ENCODE data around the gene OR2A12.
A peak's percentile ranks its signal among the peaks of the same experiment; 100 is the strongest.
"Not testable (repeated sequence)": the region's sequence is repeated elsewhere in the genome, so short reads cannot be mapped to it uniquely, and the experiment has no call there.

OR2A12 gene

GRCh38 chr7:144118341-144118740 is 32.3 kb downstream of the OR2A12 start:
- no peak overlapping the region for H3K4me3 ChIP-seq (ENCODE audit: low read length)
- no peak overlapping the region for H3K9ac ChIP-seq (ENCODE audit: low read length)
- no peaks in the 10 kb centered on the region for H3K4me1 ChIP-seq (ENCODE audit: control insufficient read depth, insufficient read depth, low read length)
- no peaks in the 10 kb centered on the region for H3K9me3 ChIP-seq (ENCODE audit: control insufficient read depth, low read length)
- no peak for DNase-seq (ENCODE audit: low read depth)
- H3K36me3 ChIP-seq (ENCODE audit: control insufficient read depth, insufficient read depth, low read length, severe bottlenecking) = no peaks in the 10 kb centered on the region
- no peaks in the 10 kb centered on the region for H3K27me3 ChIP-seq (replicated peaks; ENCODE audit: control insufficient read depth, insufficient read depth, low read length)

GRCh38 chr7:144122876-144123275 is 36.8 kb downstream of the OR2A12 start, which contains the start of gene OR2A14:
Gene OR2A14 (plus strand): TSS chr7:144123176. CDS start chr7:144129113, 5,937 bp downstream.
- Histone ChIP-seq H3K9ac (ENCODE audit: low read length) (no peak within 1 kb of the TSS), H3K36me3 (ENCODE audit: control insufficient read depth, insufficient read depth, low read length, severe bottlenecking) (no peaks in the 10 kb centered on the region)

GRCh38 chr7:144127714-144128334 is 41.7 kb downstream of the OR2A12 start:
- peak; percentile 86 for DNase-seq (ENCODE audit: low read depth)
- no peaks in the 10 kb centered on the region for H3K4me1 ChIP-seq (ENCODE audit: control insufficient read depth, insufficient read depth, low read length)

More at GRCh38 chr7:144122876-144123275, 36.8 kb downstream of the OR2A12 start, which contains the start of gene OR2A14:
- no peak for DNase-seq (ENCODE audit: low read depth)
- no peaks in the 10 kb centered on the region for H3K4me1 ChIP-seq (ENCODE audit: control insufficient read depth, insufficient read depth, low read length)
- H3K4me3 ChIP-seq (ENCODE audit: low read length) = no peak within 1 kb of the TSS
- H3K27me3 ChIP-seq (replicated peaks; ENCODE audit: control insufficient read depth, insufficient read depth, low read length) = no peaks in the 10 kb centered on the region
- H3K9me3 ChIP-seq (ENCODE audit: control insufficient read depth, low read length) = no peaks in the 10 kb centered on the region

GRCh38 chr7:144129601-144130000 is 43.5 kb downstream of the OR2A12 start:
- H3K4me3 ChIP-seq (ENCODE audit: low read length); H3K4me1 ChIP-seq (ENCODE audit: control insufficient read depth, insufficient read depth, low read length); DNase-seq (ENCODE audit: low read depth); H3K27me3 ChIP-seq (replicated peaks; ENCODE audit: control insufficient read depth, insufficient read depth, low read length); H3K9me3 ChIP-seq (ENCODE audit: control insufficient read depth, low read length); H3K36me3 ChIP-seq (ENCODE audit: control insufficient read depth, insufficient read depth, low read length, severe bottlenecking); H3K9ac ChIP-seq (ENCODE audit: low read length): not testable (repeated sequence)

More at GRCh38 chr7:144127714-144128334, 41.7 kb downstream of the OR2A12 start:
- no peaks in the 10 kb centered on the region for H3K9me3 ChIP-seq (ENCODE audit: control insufficient read depth, low read length)
- no peak overlapping the region for H3K4me3 ChIP-seq (ENCODE audit: low read length)
- no peak overlapping the region for H3K9ac ChIP-seq (ENCODE audit: low read length)
- H3K27me3 ChIP-seq (replicated peaks; ENCODE audit: control insufficient read depth, insufficient read depth, low read length) = no peaks in the 10 kb centered on the region
- no peaks in the 10 kb centered on the region for H3K36me3 ChIP-seq (ENCODE audit: control insufficient read depth, insufficient read depth, low read length, severe bottlenecking)

GRCh38 chr7:144130730-144131129 is 44.7 kb downstream of the OR2A12 start:
- Histone ChIP-seq H3K36me3 (ENCODE audit: control insufficient read depth, insufficient read depth, low read length, severe bottlenecking) (no peaks in the 10 kb centered on the region), H3K4me3 (ENCODE audit: low read length) (no peak overlapping the region), H3K27me3 (replicated peaks; ENCODE audit: control insufficient read depth, insufficient read depth, low read length) (no peaks in the 10 kb centered on the region), H3K9ac (ENCODE audit: low read length) (no peak overlapping the region), H3K4me1 (ENCODE audit: control insufficient read depth, insufficient read depth, low read length) (no peaks in the 10 kb centered on the region), H3K9me3 (ENCODE audit: control insufficient read depth, low read length) (no peaks in the 10 kb centered on the region)
- DNase-seq (ENCODE audit: low read depth) = no peak

GRCh38 chr7:144132262-144132661 is 46.2 kb downstream of the OR2A12 start:
- no peaks in the 10 kb centered on the region for H3K4me1 ChIP-seq (ENCODE audit: control insufficient read depth, insufficient read depth, low read length)
- H3K27me3 ChIP-seq (replicated peaks; ENCODE audit: control insufficient read depth, insufficient read depth, low read length) = no peaks in the 10 kb centered on the region
- no peaks in the 10 kb centered on the region for H3K36me3 ChIP-seq (ENCODE audit: control insufficient read depth, insufficient read depth, low read length, severe bottlenecking)
- H3K9ac ChIP-seq (ENCODE audit: low read length) = no peak overlapping the region
- H3K4me3 ChIP-seq (ENCODE audit: low read length) = no peak overlapping the region
- DNase-seq (ENCODE audit: low read depth) = no peak
- no peaks in the 10 kb centered on the region for H3K9me3 ChIP-seq (ENCODE audit: control insufficient read depth, low read length)

GRCh38 chr7:144133307-144133706 is 47.2 kb downstream of the OR2A12 start:
- no peak for DNase-seq (ENCODE audit: low read depth)
- no peaks in the 10 kb centered on the region for H3K4me1 ChIP-seq (ENCODE audit: control insufficient read depth, insufficient read depth, low read length)
- H3K27me3 ChIP-seq (replicated peaks; ENCODE audit: control insufficient read depth, insufficient read depth, low read length) = no peaks in the 10 kb centered on the region
- no peaks in the 10 kb centered on the region for H3K9me3 ChIP-seq (ENCODE audit: control insufficient read depth, low read length)
- H3K36me3 ChIP-seq (ENCODE audit: control insufficient read depth, insufficient read depth, low read length, severe bottlenecking) = no peaks in the 10 kb centered on the region
- H3K4me3 ChIP-seq (ENCODE audit: low read length) = no peak overlapping the region
- no peak overlapping the region for H3K9ac ChIP-seq (ENCODE audit: low read length)

GRCh38 chr7:144134116-144134515 is 48.0 kb downstream of the OR2A12 start:
- Histone ChIP-seq H3K27me3 (replicated peaks; ENCODE audit: control insufficient read depth, insufficient read depth, low read length) (no peaks in the 10 kb centered on the region), H3K9me3 (ENCODE audit: control insufficient read depth, low read length) (no peaks in the 10 kb centered on the region), H3K9ac (ENCODE audit: low read length) (no peak overlapping the region), H3K36me3 (ENCODE audit: control insufficient read depth, insufficient read depth, low read length, severe bottlenecking) (no peaks in the 10 kb centered on the region), H3K4me3 (ENCODE audit: low read length) (no peak overlapping the region), H3K4me1 (ENCODE audit: control insufficient read depth, insufficient read depth, low read length) (no peaks in the 10 kb centered on the region)
- no peak for DNase-seq (ENCODE audit: low read depth)

GRCh38 chr7:144137501-144137900 is 51.4 kb downstream of the OR2A12 start:
- H3K9ac ChIP-seq (ENCODE audit: low read length) = no peak overlapping the region
- H3K4me1 ChIP-seq (ENCODE audit: control insufficient read depth, insufficient read depth, low read length) = no peaks in the 10 kb centered on the region
- H3K36me3 ChIP-seq (ENCODE audit: control insufficient read depth, insufficient read depth, low read length, severe bottlenecking) = no peaks in the 10 kb centered on the region
- peak; percentile 17 for DNase-seq (ENCODE audit: low read depth)
- H3K27me3 ChIP-seq (replicated peaks; ENCODE audit: control insufficient read depth, insufficient read depth, low read length) = no peaks in the 10 kb centered on the region
- no peak overlapping the region for H3K4me3 ChIP-seq (ENCODE audit: low read length)
- H3K9me3 ChIP-seq (ENCODE audit: control insufficient read depth, low read length) = peaks cover 6% of the 10 kb centered on the region

- H3K4me3 ChIP-seq (ENCODE audit: low read length) = no peak overlapping the region
- no peaks in the 10 kb centered on the region for H3K4me1 ChIP-seq (ENCODE audit: control insufficient read depth, insufficient read depth, low read length)
- no peak overlapping the region for H3K9ac ChIP-seq (ENCODE audit: low read length)
- H3K36me3 ChIP-seq (ENCODE audit: control insufficient read depth, insufficient read depth, low read length, severe bottlenecking) = no peaks in the 10 kb centered on the region
- H3K27me3 ChIP-seq (replicated peaks; ENCODE audit: control insufficient read depth, insufficient read depth, low read length) = no peaks in the 10 kb centered on the region
- H3K9me3 ChIP-seq (ENCODE audit: control insufficient read depth, low read length) = peaks cover 12% of the 10 kb centered on the region
- no peak for DNase-seq (ENCODE audit: low read depth)
Observed at GRCh38 chr7:144142187-144142586, 56.1 kb downstream of the OR2A12 start.

GRCh38 chr7:144144426-144144825 is 58.3 kb downstream of the OR2A12 start:
- no peak overlapping the region for H3K4me3 ChIP-seq (ENCODE audit: low read length)
- H3K4me1 ChIP-seq (ENCODE audit: control insufficient read depth, insufficient read depth, low read length) = no peaks in the 10 kb centered on the region
- H3K36me3 ChIP-seq (ENCODE audit: control insufficient read depth, insufficient read depth, low read length, severe bottlenecking) = no peaks in the 10 kb centered on the region
- DNase-seq (ENCODE audit: low read depth) = no peak
- no peaks in the 10 kb centered on the region for H3K27me3 ChIP-seq (replicated peaks; ENCODE audit: control insufficient read depth, insufficient read depth, low read length)
- no peak overlapping the region for H3K9ac ChIP-seq (ENCODE audit: low read length)
- H3K9me3 ChIP-seq (ENCODE audit: control insufficient read depth, low read length) = peaks cover 33% of the 10 kb centered on the region

All from adipocyte (in vitro differentiated cells).